Measurements from ENCODE around the gene AJM1.
"Not testable (repeated sequence)": the region's sequence is repeated elsewhere in the genome, so short reads cannot be mapped to it uniquely, and the experiment has no call there.

Gene AJM1

DNA sequence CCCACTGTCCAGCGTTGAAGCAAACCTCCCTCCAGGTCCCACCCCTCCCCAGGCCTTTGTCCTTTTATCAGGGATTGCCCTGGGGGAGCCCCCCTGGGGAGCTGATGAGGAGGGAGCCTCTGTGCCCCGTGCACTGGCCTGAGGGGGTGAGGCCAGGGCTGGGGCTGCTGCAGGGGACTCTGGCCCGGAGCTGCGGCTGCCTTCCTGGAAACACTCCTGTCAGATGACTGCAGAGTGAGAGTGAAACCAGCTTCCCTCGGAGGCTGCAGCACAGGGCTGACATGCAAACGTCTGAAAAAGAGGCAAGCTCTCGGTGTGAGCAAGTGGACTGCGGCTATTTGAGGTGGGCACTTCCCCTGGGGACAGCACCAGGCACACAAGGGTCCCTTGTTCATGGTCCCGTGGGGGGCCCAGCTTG lies 39.4 kb downstream of the AJM1 start:
- DNase-seq, result peak; percentile 42 to 72

DNA sequence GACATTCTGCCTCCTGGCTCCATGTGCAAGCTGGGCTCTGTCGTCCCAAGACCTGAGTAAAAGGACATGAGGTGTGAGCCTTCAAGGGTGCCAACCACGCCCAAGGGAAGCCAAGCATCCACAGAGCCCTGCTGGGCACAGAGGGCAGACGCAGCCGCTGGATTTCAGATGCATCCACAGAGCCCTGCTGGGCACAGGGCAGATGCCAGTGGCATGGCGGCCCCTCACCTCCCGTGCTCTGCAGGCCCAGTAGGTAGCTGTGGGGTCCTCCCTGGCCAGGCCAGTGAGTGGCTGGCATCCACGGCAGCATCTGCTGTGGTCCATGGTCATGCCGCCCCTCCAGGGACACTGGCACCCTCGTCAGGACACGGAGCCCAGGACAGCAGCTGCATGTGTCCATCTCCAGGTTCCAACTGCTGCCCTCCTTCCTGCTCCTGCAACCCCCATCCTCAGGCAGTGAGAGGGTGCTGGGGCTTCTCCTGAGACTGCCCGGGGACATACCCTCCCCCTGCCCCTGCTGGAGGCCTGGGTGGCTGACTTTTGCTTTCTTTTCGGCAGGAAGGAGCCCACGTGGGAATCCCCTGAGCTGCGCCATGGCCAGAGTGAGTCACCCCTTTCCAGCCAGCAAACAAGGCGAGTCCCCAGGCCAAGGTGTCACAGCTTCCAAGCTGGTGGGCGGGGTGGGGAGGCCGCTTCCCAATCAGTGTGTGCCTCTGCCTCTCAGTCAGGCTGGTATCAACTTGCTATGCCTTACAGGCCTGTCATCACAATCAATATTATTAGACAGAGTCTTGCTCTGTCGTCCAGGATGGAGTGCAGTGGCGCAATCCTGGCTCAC lies 40.0 kb downstream of the AJM1 start:
- peak; percentile 88 to 96 for DNase-seq

DNA sequence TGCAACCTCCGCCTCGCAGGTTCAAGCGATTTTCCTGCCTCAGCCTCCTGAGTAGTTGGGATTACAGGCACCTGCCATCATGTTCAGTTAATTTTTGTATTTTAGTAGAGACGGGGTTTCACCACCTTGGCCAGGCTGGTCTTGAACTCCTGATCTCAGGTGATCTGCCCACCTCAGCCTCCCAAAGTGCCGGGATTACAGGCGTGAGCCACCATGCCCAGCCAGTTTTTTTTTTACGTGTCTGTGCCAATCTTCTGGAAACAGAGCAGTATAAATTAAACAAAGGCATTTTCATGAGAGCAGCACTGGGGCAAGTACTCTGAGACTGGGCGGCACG lies 40.6 kb downstream of the AJM1 start:
- not testable (repeated sequence) for DNase-seq

DNA sequence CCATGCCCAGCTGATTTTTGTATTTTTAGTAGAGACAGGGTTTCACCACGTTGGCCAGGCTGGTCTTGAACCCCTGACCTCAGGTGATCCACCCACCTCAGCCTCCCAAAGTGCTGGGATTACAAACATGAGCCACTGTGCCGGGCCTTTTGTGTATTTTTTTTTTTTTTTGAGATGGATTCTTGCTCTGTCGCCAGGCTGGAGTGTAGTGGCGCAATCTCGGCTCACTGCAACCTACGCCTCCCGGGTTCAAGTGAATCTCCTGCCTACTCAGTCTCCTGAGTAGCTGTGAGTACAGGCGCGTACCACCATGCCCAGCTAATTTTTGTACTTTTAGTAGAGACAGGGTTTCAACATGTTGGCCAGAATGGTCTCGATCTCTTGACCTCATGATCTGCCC lies 41.4 kb downstream of the AJM1 start:
- not testable (repeated sequence) for DNase-seq

DNA sequence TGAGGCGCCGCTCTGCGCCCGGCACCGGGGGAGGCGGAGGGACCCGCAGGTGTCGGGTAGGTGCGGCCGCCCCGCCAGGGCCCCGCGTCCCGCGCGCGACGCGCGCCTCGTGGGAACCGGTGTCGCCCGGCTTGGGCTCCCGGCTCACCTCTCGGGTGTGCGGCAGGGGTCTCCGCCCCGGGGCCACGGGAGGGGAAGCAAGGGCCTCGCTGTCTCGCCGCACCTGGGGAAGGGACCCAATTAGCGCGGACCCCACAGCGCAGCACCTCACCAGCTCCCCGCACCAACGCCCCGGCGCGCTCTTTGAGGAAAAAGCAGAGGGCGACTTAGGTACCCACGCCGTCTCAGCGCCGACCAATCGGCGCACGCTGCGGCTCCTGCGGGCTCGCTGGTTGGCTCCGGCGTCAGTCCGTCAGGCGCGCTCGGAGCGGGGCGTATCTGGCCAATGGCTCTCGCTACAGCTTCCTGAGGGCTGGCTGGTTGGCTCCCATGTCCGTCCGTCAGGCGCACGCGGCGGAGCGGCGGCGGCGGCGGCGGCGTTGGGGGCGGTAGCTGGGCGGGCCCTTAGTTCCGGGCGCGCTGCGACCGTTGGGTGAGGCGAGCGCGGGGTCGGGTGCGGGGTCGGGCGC lies 43.8 kb downstream of the AJM1 start, which contains the start of gene TRAF2:
Gene TRAF2, plus strand, starts transcription at position 567 of the 629 bp plus-strand sequence. CDS start 12,225 bp downstream, outside the sequence.
- DNase-seq, result peak; percentile 98 to 99

DNA sequence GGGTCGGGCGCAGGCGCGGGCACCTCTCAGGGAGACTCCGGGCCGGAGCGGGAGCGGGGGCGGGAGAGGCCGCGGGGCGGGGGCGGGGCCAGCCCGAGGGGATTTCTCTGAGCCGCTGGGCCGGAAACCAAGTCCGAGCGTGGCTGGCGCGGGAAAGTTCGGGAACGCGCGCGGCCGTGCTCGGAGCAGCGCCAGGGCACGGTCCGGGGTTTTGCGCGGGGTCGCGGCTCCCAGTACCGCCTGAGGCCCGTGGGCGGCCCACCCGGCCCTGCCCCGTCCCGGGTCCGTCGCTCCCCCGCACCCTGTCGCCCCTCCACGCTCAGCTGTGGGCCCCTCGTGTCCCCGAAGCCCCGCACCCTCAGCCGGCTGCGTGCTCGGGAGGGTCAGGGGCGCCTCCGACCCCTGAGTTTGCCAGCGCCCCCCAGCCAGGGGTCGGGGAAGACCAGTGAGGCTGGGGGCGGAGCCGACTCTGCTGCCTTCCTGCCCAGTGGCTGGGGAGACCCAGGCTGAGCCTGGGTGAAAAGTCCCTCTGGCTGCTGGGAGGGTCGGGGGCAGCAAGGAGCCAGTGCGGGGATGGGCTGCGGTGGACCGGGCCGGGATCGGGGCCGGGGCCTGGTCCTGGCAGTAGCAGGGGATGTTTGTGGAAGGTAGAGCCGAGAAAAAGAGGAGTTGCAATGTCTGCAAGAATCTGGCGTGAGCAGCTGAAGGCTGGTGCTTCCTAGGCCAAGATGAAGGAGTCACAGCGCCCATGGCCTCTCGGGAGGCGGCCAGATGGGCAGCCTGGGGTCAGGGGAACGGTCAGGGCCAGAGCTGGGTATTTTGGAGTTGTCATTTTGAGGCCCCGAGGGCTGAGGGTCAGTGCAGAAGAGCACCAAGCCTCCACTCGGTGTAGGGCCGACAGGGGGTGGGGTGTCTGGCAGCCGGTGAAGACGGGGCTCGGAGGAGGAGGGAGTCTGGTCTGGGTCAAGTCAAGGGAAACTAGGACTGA lies 44.6 kb downstream of the AJM1 start:
- DNase-seq, result no peak

DNA sequence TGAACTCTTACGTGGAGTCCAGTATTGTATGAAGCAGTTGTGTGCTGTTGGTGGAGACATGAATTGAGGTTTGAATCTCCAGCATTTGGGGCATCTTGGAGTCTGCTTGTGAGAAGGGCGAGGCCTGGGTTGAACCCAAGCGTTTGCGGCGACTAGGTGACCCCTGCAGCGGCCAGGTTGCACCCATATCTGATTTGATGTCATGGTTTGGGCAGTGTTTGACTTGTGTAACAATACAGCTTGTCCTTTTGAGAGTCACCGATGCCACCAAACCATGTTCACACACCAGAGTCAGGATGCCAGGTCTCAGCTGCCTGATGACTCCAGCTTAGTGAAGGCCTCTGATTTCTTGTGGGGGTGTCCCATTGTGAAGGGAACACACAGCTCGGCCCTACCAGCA lies 46.2 kb downstream of the AJM1 start:
- no peak for DNase-seq

DNA sequence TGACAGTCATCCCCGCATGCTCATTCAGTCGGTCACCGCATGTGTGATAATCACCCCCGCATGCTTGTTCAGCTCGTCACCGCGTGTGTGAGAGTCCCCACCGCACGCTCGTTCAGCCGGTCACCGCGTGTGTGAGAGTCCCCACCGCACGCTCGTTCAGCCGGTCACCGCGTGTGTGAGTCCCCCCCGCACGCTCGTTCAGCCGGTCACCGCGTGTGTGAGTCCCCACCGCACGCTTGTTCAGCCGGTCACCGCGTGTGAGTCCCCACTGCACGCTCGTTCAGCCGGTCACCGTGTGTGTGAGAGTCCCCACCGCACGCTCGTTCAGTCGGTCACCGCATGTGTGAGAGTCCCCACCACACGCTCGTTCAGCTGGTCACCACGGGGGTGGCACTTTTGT lies 47.6 kb downstream of the AJM1 start:
- no peak for DNase-seq

DNA sequence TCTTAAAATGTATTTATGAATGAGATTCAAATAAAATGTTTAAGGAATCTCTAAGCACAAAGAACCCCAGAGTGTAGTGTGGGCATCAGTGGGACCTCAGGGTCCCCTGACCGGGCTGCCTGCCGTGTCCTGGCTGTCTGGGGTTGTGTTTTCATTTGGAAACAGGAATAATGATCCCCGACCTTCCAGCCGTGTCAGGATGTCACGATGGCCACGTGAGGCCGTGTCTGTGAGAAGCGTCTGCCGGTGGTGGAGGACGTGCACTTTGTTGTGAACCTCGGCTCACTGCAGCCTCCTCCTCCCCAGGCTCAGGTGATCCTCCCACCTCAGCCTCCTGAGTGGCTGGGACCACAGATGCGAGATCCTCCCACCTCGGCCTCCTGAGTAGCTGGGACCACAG lies 48.4 kb downstream of the AJM1 start:
- no peak for DNase-seq
